Gastrocnemius medialis (tissue), 4 donors: ENCODE measurements around the gene SIN3B.

Source experiments
- CTCF ChIP-seq, 5 experiments: fragments of 450-650 bp in 3 of 5; fragments of 200-600 bp in 2 of 5; sonication (generic) in 2 of 5; IDR thresholded peaks in 4 of 5; conservative IDR thresholded peaks in 1 of 5; 1 replicate in 4 of 5; 2 replicates in 1 of 5; pipeline ENCODE4 v1.5.1; 2016 to 2019; ENCODE audit warnings: antibody characterized with exemption in 5 of 5, mild to moderate bottlenecking in 3 of 5, moderate library complexity in 3 of 5
- POLR2A ChIP-seq, 2 donors: fragments of 450-650 bp; IDR thresholded peaks; one replicate each; pipeline ENCODE4 v1.6.1; 2017; ENCODE audit warnings: antibody characterized with exemption in 2 of 2, mild to moderate bottlenecking in 2 of 2, moderate library complexity in 2 of 2

GRCh38 chr19:16883522-16883921 lies 54.3 kb downstream of the SIN3B start:
- TF ChIP-seq CTCF (IDR thresholded peaks at IDR 0.05 in 4 of 5, conservative IDR thresholded peaks at IDR 0.05 in 1 of 5) (no peak), POLR2A (IDR thresholded peaks at IDR 0.05) (no peak)
